OCI-LY1 (cell line): ENCODE data around the gene WWOX.

Experiments
- EZH2 ChIP-seq: fragments of 200-600 bp; sonication (generic), shearing (Covaris generic); IDR thresholded peaks from 2 replicates; pipeline ENCODE4 v1.8.0; 2017; ENCODE audit warnings: borderline replicate concordance, mixed run types, mild to moderate bottlenecking, antibody characterized with exemption, low read length, moderate library complexity, mixed read lengths
- TF ChIP-seq, protein P1 (sequence below): fragments of 200-600 bp; sonication (generic), shearing (Covaris generic); IDR thresholded peaks from 2 replicates; pipeline ENCODE4 v1.5.1; 2017; ENCODE audit warnings: mild to moderate bottlenecking, antibody characterized with exemption, low read length, moderate library complexity, mixed read lengths

- TF ChIP-seq, protein P1, sequence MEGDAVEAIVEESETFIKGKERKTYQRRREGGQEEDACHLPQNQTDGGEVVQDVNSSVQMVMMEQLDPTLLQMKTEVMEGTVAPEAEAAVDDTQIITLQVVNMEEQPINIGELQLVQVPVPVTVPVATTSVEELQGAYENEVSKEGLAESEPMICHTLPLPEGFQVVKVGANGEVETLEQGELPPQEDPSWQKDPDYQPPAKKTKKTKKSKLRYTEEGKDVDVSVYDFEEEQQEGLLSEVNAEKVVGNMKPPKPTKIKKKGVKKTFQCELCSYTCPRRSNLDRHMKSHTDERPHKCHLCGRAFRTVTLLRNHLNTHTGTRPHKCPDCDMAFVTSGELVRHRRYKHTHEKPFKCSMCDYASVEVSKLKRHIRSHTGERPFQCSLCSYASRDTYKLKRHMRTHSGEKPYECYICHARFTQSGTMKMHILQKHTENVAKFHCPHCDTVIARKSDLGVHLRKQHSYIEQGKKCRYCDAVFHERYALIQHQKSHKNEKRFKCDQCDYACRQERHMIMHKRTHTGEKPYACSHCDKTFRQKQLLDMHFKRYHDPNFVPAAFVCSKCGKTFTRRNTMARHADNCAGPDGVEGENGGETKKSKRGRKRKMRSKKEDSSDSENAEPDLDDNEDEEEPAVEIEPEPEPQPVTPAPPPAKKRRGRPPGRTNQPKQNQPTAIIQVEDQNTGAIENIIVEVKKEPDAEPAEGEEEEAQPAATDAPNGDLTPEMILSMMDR = no peak
- no peak for TF ChIP-seq EZH2
These were observed 330.8 kb downstream of the WWOX start for GRCh38 chr16:78430281-78430680.
